Activated CD8-positive, alpha-beta T cell treated with anti-CD3 and anti-CD28 coated beads for 36 hours (primary cell): ENCODE data around the gene SPACA9. TPM values are rescaled to one million over a fixed set of nuclear protein-coding genes. Genes with fewer than 3 reads are reported as not detected.

Source experiments
- ATAC-seq: fragments of 200-7000 bp; cut with Tn5 transposase; one replicate; pipeline ENCODE4 v1.10.0; 2021; ENCODE audit warnings: mild to moderate bottlenecking, moderate library complexity
- CTCF ChIA-PET: fragments of 350-600 bp; sonication (Branson Sonifier 250); formaldehyde crosslinking; loops from one replicate; lab custom pipeline; 2021; ENCODE audit warnings: antibody characterized with exemption; lab: Charles Lee
- POLR2A ChIA-PET: fragments of 350-600 bp; sonication (Branson Sonifier 250); formaldehyde crosslinking; loops from one replicate; lab custom pipeline; 2021; ENCODE audit warnings: antibody characterized with exemption; lab: Charles Lee
- DNase-seq: peaks from one replicate; pipeline ENCODE4 v3.0.0-alpha.2; 2020
- H3K27ac Mint-ChIP-seq: one replicate; pipeline ENCODE4 v1.8.0; 2021; ENCODE audit warnings: mild to moderate bottlenecking, mixed read lengths
- H3K27me3 Mint-ChIP-seq: one replicate; pipeline ENCODE4 v1.8.0; 2021; ENCODE audit warnings: mixed read lengths
- H3K36me3 Mint-ChIP-seq: one replicate; pipeline ENCODE4 v1.8.0; 2021; ENCODE audit warnings: low read depth, mixed read lengths
- H3K4me1 Mint-ChIP-seq: one replicate; pipeline ENCODE4 v1.8.0; 2021; ENCODE audit warnings: low read depth, mixed read lengths
- H3K4me3 Mint-ChIP-seq: one replicate; pipeline ENCODE4 v1.8.0; 2021; ENCODE audit warnings: mild to moderate bottlenecking, moderate library complexity, mixed read lengths
- H3K9me3 Mint-ChIP-seq: one replicate; pipeline ENCODE4 v1.8.0; 2021; ENCODE audit warnings: mixed read lengths
- intact Hi-C: fragments of 100-400 bp; cut with micrococcal nuclease; formaldehyde crosslinking; loops from one replicate; pipeline ENCODE4 v1.10.0; 2022
- total RNA-seq, 2 experiments: library from RNA; stranded (reverse); gene quantifications; one replicate each; pipeline ENCODE4 v1.2.3, GENCODE V29; 2021
- TF ChIP-seq, protein P1 (sequence below): fragments of 200-600 bp; IDR thresholded peaks from one replicate; pipeline ENCODE4 v1.8.0; 2022; ENCODE audit warnings: antibody characterized with exemption, mild to moderate bottlenecking

SPACA9 gene
- total RNA-seq, 2 experiments from 2014 or later: 1.9 to 3.2 TPM

DNA sequence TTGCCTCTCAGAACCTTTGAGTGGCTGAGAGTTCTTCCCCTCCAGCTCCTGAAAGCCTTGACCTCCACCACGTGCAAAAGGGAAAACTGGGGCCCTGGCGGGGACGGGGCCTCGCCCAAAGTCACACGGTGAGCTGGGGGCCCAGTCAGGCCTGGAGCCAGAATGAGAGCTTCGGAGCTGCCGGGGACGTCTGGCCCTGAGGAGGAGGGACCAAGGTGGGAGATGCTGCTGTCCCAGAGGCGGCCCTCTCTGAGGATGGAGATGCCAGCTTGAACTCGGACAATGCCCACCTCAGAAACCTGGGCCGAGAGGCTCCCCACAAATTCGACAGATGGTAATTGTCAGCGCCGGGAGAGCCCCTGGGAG, 1.3 kb upstream of the SPACA9 start:
- DNase-seq (no peak), ATAC-seq (no peak)
- Mint-ChIP-seq H3K27ac (peak overlapping the region; percentile 8), H3K9me3 (no peaks in the 10 kb centered on the region), H3K36me3 (no peaks in the 10 kb centered on the region), H3K27me3 (no peaks in the 10 kb centered on the region), H3K4me1 (peaks cover 13% of the 10 kb centered on the region), H3K4me3 (peak overlapping the region; percentile 72)
- CTCF ChIA-PET: interaction anchor here (1.8 to 2.0 kb wide), 2 partner anchors 24 to 42 kb away, joined by 4 to 10 read pairs; no protein-coding TSS in a partner anchor
- TF ChIP-seq, protein P1, sequence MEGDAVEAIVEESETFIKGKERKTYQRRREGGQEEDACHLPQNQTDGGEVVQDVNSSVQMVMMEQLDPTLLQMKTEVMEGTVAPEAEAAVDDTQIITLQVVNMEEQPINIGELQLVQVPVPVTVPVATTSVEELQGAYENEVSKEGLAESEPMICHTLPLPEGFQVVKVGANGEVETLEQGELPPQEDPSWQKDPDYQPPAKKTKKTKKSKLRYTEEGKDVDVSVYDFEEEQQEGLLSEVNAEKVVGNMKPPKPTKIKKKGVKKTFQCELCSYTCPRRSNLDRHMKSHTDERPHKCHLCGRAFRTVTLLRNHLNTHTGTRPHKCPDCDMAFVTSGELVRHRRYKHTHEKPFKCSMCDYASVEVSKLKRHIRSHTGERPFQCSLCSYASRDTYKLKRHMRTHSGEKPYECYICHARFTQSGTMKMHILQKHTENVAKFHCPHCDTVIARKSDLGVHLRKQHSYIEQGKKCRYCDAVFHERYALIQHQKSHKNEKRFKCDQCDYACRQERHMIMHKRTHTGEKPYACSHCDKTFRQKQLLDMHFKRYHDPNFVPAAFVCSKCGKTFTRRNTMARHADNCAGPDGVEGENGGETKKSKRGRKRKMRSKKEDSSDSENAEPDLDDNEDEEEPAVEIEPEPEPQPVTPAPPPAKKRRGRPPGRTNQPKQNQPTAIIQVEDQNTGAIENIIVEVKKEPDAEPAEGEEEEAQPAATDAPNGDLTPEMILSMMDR: no peak
- POLR2A ChIA-PET: interaction anchor here (1.1 to 1.5 kb wide), 4 partner anchors 9 to 28 kb away, joined by 3 to 4 read pairs (median 4); no protein-coding TSS in a partner anchor
- intact Hi-C loops: no loop called here

DNA sequence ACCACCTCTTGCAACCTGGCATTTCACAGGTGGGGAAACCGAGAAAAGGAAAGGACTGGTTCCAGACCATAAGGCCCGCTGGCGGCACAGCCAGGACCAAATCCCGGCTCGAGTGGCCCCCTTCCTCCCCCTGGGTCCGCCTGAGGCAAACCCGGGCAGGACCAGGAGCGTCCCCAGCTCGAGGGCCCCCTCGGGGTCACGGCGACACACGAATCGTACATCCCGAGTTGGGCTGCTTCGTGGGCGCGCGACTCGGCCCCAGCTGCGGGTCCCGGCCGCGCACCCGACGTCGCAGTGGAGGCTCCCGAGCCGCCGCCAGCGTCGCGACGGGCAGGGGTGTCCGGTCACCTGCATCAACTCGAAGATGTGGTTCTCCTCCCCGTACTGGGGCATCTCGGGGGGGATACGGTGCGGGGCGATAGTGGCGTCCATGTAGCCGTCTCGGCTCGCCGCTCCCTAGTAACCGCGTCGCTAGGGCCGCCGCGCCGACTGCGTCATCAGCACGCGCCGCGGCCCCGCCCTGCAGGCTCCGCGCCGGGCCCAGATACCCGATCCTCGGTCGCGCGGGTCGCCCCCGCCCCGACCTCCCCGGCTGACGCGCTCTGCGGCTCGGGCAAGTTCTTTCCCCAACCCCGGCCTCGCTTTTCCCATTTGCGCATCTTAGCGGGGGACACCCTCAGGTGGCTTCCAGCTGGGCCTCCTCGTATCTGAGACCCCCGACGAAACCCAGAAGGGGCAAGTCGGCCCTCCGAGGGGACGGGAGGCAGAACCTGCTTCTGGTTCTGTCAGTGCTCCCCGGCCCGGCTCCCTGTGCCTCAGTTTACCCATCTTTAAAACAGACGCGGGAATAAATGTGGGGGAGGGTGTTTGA, 639 bp upstream of the SPACA9 start, which contains the start of gene AK8:
Gene AK8, minus strand, starts transcription at position 461 of the 871 bp plus-strand sequence. Its CDS starts 29 bp downstream, at position 432.
- TF ChIP-seq, protein P1: no peak
- intact Hi-C loops: no loop called here
- CTCF ChIA-PET: interaction anchor here (1.1 to 2.0 kb wide), 3 partner anchors 23 to 41 kb away, joined by 3 to 10 read pairs (median 4); no protein-coding TSS in a partner anchor

DNA sequence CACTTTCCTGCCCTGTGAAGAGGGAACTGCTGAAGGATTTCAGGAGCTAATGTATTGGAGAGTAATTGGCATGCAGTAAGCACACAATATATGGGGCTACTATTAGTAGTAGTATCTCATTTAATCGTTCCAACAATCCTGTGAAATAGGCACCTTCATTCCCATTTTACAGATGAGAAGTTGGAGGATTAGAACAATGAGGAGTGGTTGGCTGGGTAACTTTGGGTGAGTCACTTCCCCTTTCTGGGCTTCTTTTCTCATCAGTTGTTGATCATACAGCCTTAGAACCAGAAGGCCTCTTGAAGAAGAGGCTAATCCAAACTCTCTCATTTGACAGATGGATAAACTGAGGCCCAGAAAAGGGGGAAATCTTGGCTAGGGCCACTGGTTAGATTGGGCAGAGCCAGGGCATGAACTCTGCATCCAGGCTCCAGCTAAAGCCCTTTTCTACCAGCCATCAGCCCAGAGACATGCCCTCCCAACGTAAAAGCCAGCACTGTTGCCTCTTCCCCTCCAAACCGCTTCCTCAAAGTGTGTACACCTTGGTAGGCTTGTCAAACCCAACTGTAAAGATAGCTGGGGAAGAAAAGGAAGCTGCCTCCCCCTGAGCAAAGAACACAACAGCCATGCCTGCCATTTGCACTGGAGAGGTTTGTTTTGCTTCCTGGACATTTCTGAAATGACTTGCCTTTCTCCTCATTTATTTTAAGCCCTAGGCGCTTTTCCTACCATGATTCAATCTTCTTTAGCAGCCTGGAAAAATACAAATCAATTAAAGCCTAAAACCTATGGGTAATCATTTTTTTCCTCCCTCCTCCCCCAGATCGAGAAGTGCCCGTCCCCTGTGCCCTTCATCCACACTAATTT, 992 bp downstream of the SPACA9 start:
- Mint-ChIP-seq H3K4me1 (peaks cover 16% of the 10 kb centered on the region), H3K27me3 (no peaks in the 10 kb centered on the region), H3K36me3 (no peaks in the 10 kb centered on the region), H3K9me3 (no peaks in the 10 kb centered on the region), H3K4me3 (peak overlapping the region; percentile 67), H3K27ac (peak overlapping the region; percentile 57)
- TF ChIP-seq, protein P1: no peak
- ChIA-PET POLR2A (interaction anchor here (0.5 to 1.2 kb wide), 6 partner anchors 9 to 172 kb away, joined by 3 to 5 read pairs (median 3); no protein-coding TSS in a partner anchor), CTCF (interaction anchor here (0.7 to 2.0 kb wide), 9 partner anchors 20 to 186 kb away, joined by 3 to 8 read pairs (median 3); no protein-coding TSS in a partner anchor)
- intact Hi-C loops: no loop called here
- no peak for ATAC-seq
- no peak for DNase-seq

More for the DNA sequence above, 639 bp upstream of the SPACA9 start, which contains the start of gene AK8:
- POLR2A ChIA-PET: interaction anchor here (1.1 to 1.5 kb wide), 4 partner anchors 10 to 29 kb away, joined by 3 to 4 read pairs (median 4); no protein-coding TSS in a partner anchor
- DNase-seq (peak; percentile 76), ATAC-seq (peak; percentile 78)
- Mint-ChIP-seq H3K27me3 (no peaks in the 10 kb centered on the region), H3K36me3 (no peaks in the 10 kb centered on the region), H3K27ac (peak within 1 kb of the TSS; percentile 57), H3K4me1 (peaks cover 19% of the 10 kb centered on the region), H3K4me3 (peak within 1 kb of the TSS; percentile 72), H3K9me3 (no peaks in the 10 kb centered on the region)

DNA sequence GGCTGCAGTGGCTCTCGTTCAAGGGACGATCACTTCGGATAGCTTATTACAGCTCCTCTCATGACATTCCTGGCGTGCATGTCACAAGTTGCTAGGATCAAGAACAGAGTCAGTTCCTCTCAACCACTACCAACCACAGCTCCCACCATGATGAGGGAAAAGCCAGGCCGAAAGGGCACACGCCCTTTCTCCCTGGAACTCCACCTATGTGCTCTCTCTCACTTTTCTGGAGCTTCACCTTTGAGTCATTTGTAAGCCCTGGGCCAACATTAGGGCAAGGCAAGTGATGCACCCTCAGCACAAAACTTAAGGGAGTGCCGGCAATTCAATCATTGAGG, 1.6 kb downstream of the SPACA9 start:
- ATAC-seq (no peak), DNase-seq (no peak)
- H3K27ac Mint-ChIP-seq: no peak overlapping the region
- H3K4me3 Mint-ChIP-seq: no peak overlapping the region
- ChIA-PET CTCF (interaction anchor here (1.1 to 2.0 kb wide), 5 partner anchors 20 to 142 kb away, joined by 3 to 8 read pairs (median 4); no protein-coding TSS in a partner anchor), POLR2A (interaction anchor here (0.5 to 1.2 kb wide), 5 partner anchors 14 to 173 kb away, joined by 3 to 5 read pairs (median 3); no protein-coding TSS in a partner anchor)
- TF ChIP-seq, protein P1: no peak
- H3K36me3 Mint-ChIP-seq: no peaks in the 10 kb centered on the region
- no peaks in the 10 kb centered on the region for H3K9me3 Mint-ChIP-seq
- intact Hi-C loops: no loop called here
- peaks cover 16% of the 10 kb centered on the region for H3K4me1 Mint-ChIP-seq
- H3K27me3 Mint-ChIP-seq: no peaks in the 10 kb centered on the region
